ENCODE results near the gene RFX5. TPM values are rescaled to one million over a fixed set of nuclear protein-coding genes. Genes with fewer than 3 reads are reported as not detected.

The RFX5 gene
- total and polyA plus RNA-seq, 9 of the 15 experiments (the other 6 are each of a cell fraction or from before 2014, with no cell fraction given): 3.8 to 48.2 (median 32.2) TPM

GRCh38 chr1:151340870-151341754, 5.9 kb downstream of the RFX5 start (continued):
- TF ChIP-seq SRSF1 (IDR thresholded peaks at IDR 0.05; ENCODE audit: low read depth, low read length) (no peak), ZBTB26 (CRISPR knock-in tag; IDR thresholded peaks at IDR 0.05) (peak; percentile 53; the same call in 1 of the 2 replicates), NR2C2 (CRISPR knock-in tag; IDR thresholded peaks at IDR 0.05) (no peak), NR2C2 (tag; IDR thresholded peaks at IDR 0.05) (peak; percentile 24; the same call in 1 of the 2 replicates), KAT7 (CRISPR knock-in tag; IDR thresholded peaks at IDR 0.05; ENCODE audit: borderline replicate concordance) (no peak), SREBF1 (IDR thresholded peaks at IDR 0.05; ENCODE audit: borderline replicate concordance, low read depth, low read length) (no peak), RFX5 (IDR thresholded peaks at IDR 0.05; ENCODE audit: low read depth, low read length) (no peak), ZNF592 (IDR thresholded peaks at IDR 0.05) (0 out of 2 replicates have a peak, but pooled peaks have one; percentile 37), CTCF (IDR thresholded peaks at IDR 0.05 in 2 of 3, conservative IDR thresholded peaks at IDR 0.05 in 1 of 3; ENCODE audit: insufficient read depth in 2 of 3, low read depth in 1 of 3, low read length in 3 of 3) (peak; percentile 73 to 87 (median 75)), USF1 (CRISPR knock-in tag; IDR thresholded peaks at IDR 0.05) (peak; percentile 91), PHF21A (IDR thresholded peaks at IDR 0.05; ENCODE audit: borderline replicate concordance, low read depth) (peak; percentile 76; the same call in 1 of the 2 replicates), HMBOX1 (IDR thresholded peaks at IDR 0.05) (peak; percentile 85), CBFA2T2 (conservative IDR thresholded peaks at IDR 0.05) (peak; percentile 15; the same call in 1 of the 2 replicates), ZZZ3 (IDR thresholded peaks at IDR 0.05) (no peak)

All from K562 (cell line).